PC-9 (cell line): ENCODE measurements around the gene CEP350.

ENCODE experiments used
- EZH2 ChIP-seq: fragments of 200-600 bp; sonication (generic); IDR thresholded peaks from 2 replicates; pipeline ENCODE4 v1.8.0; 2017; ENCODE audit warnings: antibody characterized with exemption, low read depth
- TF ChIP-seq, protein P1 (sequence below): fragments of 200-600 bp; sonication (generic); conservative IDR thresholded peaks from 2 replicates; pipeline ENCODE4 v1.6.1; 2017; ENCODE audit warnings: mixed run types, antibody characterized with exemption, mild to moderate bottlenecking, moderate library complexity

DNA sequence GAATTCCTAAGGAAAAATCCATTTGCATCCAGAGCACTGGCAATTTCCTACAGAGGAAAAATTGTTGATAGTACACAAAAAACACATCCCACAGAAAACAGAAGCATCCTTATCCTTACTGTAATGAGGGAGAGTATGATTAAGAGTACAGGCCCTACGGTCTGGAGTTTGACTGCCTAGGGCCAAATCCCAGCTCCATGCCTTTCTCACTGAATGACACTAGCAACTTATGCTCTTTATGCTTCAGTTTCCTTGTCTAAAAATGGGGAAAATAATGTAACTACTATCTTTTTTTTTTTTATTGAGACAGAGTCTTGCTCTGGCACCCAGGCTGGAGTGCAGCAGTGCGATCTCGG is 27.8 kb upstream of the CEP350 start:
- TF ChIP-seq, protein P1, sequence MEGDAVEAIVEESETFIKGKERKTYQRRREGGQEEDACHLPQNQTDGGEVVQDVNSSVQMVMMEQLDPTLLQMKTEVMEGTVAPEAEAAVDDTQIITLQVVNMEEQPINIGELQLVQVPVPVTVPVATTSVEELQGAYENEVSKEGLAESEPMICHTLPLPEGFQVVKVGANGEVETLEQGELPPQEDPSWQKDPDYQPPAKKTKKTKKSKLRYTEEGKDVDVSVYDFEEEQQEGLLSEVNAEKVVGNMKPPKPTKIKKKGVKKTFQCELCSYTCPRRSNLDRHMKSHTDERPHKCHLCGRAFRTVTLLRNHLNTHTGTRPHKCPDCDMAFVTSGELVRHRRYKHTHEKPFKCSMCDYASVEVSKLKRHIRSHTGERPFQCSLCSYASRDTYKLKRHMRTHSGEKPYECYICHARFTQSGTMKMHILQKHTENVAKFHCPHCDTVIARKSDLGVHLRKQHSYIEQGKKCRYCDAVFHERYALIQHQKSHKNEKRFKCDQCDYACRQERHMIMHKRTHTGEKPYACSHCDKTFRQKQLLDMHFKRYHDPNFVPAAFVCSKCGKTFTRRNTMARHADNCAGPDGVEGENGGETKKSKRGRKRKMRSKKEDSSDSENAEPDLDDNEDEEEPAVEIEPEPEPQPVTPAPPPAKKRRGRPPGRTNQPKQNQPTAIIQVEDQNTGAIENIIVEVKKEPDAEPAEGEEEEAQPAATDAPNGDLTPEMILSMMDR = no peak
- no peak for TF ChIP-seq EZH2
